HepG2 (cell line): ENCODE results near the gene FGF21. TPM values are rescaled to one million over a fixed set of nuclear protein-coding genes. Genes with fewer than 3 reads are reported as not detected.

Experiments
- ARID2 ChIP-seq: sonication (generic); formaldehyde crosslinking; IDR thresholded peaks from 2 replicates; pipeline ENCODE4 v1.8.1; 2022; ENCODE audit warnings: mild to moderate bottlenecking, missing genetic modification reagents, borderline replicate concordance
- CBFB ChIP-seq: sonication (generic); formaldehyde crosslinking; IDR thresholded peaks from 2 replicates; pipeline ENCODE4 v1.4.0; 2020; ENCODE audit warnings: missing genetic modification reagents
- CCDC6 ChIP-seq: sonication (generic); formaldehyde crosslinking; IDR thresholded peaks from 2 replicates; pipeline ENCODE4 v1.8.1; 2022; ENCODE audit warnings: mild to moderate bottlenecking, missing genetic modification reagents, moderate library complexity
- CENPT ChIP-seq: sonication (generic); formaldehyde crosslinking; IDR thresholded peaks from 2 replicates; pipeline ENCODE4 v1.8.0; 2022; ENCODE audit warnings: low read depth, mild to moderate bottlenecking, moderate library complexity, missing genetic modification reagents
- GPN1 ChIP-seq: sonication (generic); formaldehyde crosslinking; IDR thresholded peaks from 2 replicates; pipeline ENCODE4 v1.5.1; 2020; ENCODE audit warnings: missing genetic modification reagents, borderline replicate concordance
- IRF9 ChIP-seq: sonication (generic); formaldehyde crosslinking; IDR thresholded peaks from 2 replicates; pipeline ENCODE4 v1.8.0; 2022; ENCODE audit warnings: missing genetic modification reagents, mild to moderate bottlenecking, borderline replicate concordance
- MAZ ChIP-seq, 2 experiments: sonication (generic) in 1 of 2; formaldehyde crosslinking in 1 of 2; IDR thresholded peaks; 2 replicates each; pipeline versions ENCODE4 v1.5.0 to v1.6.1; 2012 to 2020; ENCODE audit warnings: low read depth in 2 of 2, mild to moderate bottlenecking in 2 of 2, borderline replicate concordance in 1 of 2, improper control_type of control experiment in 1 of 2, low read length in 1 of 2, missing genetic modification reagents in 1 of 2, moderate library complexity in 1 of 2
- MED8 ChIP-seq: sonication (generic); formaldehyde crosslinking; IDR thresholded peaks from 2 replicates; pipeline ENCODE4 v1.8.1; 2023; ENCODE audit warnings: mild to moderate bottlenecking, missing genetic modification reagents; ENCODE audit not compliant: insufficient replicate concordance
- NPAS2 ChIP-seq: sonication (generic); formaldehyde crosslinking; IDR thresholded peaks from 2 replicates; pipeline ENCODE4 v1.8.0; 2022; ENCODE audit warnings: mild to moderate bottlenecking, missing genetic modification reagents, borderline replicate concordance
- PBX3 ChIP-seq: sonication (generic); formaldehyde crosslinking; IDR thresholded peaks from 2 replicates; pipeline ENCODE4 v1.8.1; 2023; ENCODE audit warnings: missing genetic modification reagents, inconsistent platforms, borderline replicate concordance
- PCBP1 ChIP-seq: fragments of 200-400 bp; formaldehyde crosslinking; IDR thresholded peaks from 2 replicates; pipeline ENCODE4 v1.6.1; 2017; ENCODE audit warnings: mild to moderate bottlenecking, low read depth, low read length, borderline replicate concordance
- PHB2 ChIP-seq: fragments of 450-650 bp; IDR thresholded peaks from 2 replicates; pipeline ENCODE4 v1.6.1; 2018; ENCODE audit not compliant: partially characterized antibody
- SAP130 ChIP-seq: IDR thresholded peaks from 2 replicates; pipeline ENCODE4 v1.6.1; 2016; ENCODE audit warnings: low read depth
- SRSF1 ChIP-seq: fragments of 200-400 bp; formaldehyde crosslinking; optimal IDR thresholded peaks from 2 replicates; pipeline ENCODE3; 2017; ENCODE audit warnings: mild to moderate bottlenecking, low read depth, low read length, moderate library complexity
- STAT6 ChIP-seq: sonication (generic); formaldehyde crosslinking; IDR thresholded peaks from 2 replicates; pipeline ENCODE4 v1.4.0; 2020; ENCODE audit warnings: missing genetic modification reagents, mild to moderate bottlenecking, borderline replicate concordance
- TEF ChIP-seq: sonication (generic); formaldehyde crosslinking; IDR thresholded peaks from 2 replicates; pipeline ENCODE4 v1.5.0; 2020; ENCODE audit warnings: missing genetic modification reagents
- ZC3H4 ChIP-seq: sonication (generic); formaldehyde crosslinking; IDR thresholded peaks from 2 replicates; pipeline ENCODE4 v1.4.0; 2020; ENCODE audit warnings: missing genetic modification reagents, borderline replicate concordance
- ZNF143 ChIP-seq: sonication (generic); formaldehyde crosslinking; IDR thresholded peaks from 2 replicates; pipeline ENCODE4 v1.4.0; 2020; ENCODE audit warnings: missing genetic modification reagents
- ZNF224 ChIP-seq: sonication (generic); formaldehyde crosslinking; IDR thresholded peaks from 2 replicates; pipeline ENCODE4 v1.5.0; 2020; ENCODE audit warnings: mild to moderate bottlenecking, missing genetic modification reagents
- ZNF253 ChIP-seq: sonication (generic); formaldehyde crosslinking; IDR thresholded peaks from 2 replicates; pipeline ENCODE4 v1.8.0; 2022; ENCODE audit warnings: mild to moderate bottlenecking, missing genetic modification reagents, borderline replicate concordance
- ZNF484 ChIP-seq: sonication (generic); formaldehyde crosslinking; IDR thresholded peaks from 2 replicates; pipeline ENCODE4 v1.5.1; 2020; ENCODE audit warnings: mild to moderate bottlenecking, low read depth, missing genetic modification reagents, borderline replicate concordance
- ZNF547 ChIP-seq: sonication (generic); formaldehyde crosslinking; IDR thresholded peaks from 2 replicates; pipeline ENCODE4 v1.5.1; 2020; ENCODE audit warnings: mild to moderate bottlenecking, missing genetic modification reagents
- ZNF660 ChIP-seq: sonication (generic); formaldehyde crosslinking; IDR thresholded peaks from 2 replicates; pipeline ENCODE4 v1.5.1; 2020; ENCODE audit warnings: mild to moderate bottlenecking, low read depth, missing genetic modification reagents, borderline replicate concordance
- ZNF747 ChIP-seq: sonication (generic); formaldehyde crosslinking; IDR thresholded peaks from 2 replicates; pipeline ENCODE4 v1.8.1; 2023; ENCODE audit warnings: missing genetic modification reagents, mild to moderate bottlenecking, borderline replicate concordance
- polyA plus RNA-seq, 8 experiments: library from polyadenylated mRNA; depleted of rRNA in 3 of 8; stranded (reverse) in 7 of 8; unstranded in 1 of 8; fragments of >200 nt; fragmentation: Illumina TruSeq in 4 of 8; extraction: Trizol in 4 of 8; gene quantifications; 2 replicates each; pipeline versions ENCODE4 v1.2.1 to v1.2.3, GENCODE V29; 2011 to 2016; ENCODE audit warnings: low read depth in 4 of 8, missing spikeins in 1 of 8, mixed read lengths in 1 of 8; ENCODE audit not compliant: insufficient read depth in 1 of 8
- total RNA-seq, 5 experiments: library from RNA; depleted of rRNA; stranded (reverse); fragments of >200 nt; fragmentation: Illumina TruSeq; extraction: Trizol; gene quantifications; 2 replicates each; pipeline ENCODE4 v1.2.3, GENCODE V29; 2016; ENCODE audit warnings: low read depth in 1 of 5
- TF ChIP-seq, protein P1 (sequence below): sonication (generic); formaldehyde crosslinking; IDR thresholded peaks from 2 replicates; pipeline ENCODE4 v1.5.0; 2020; ENCODE audit warnings: missing genetic modification reagents

FGF21 gene
- total and polyA plus RNA-seq, 2 of the 13 experiments (the other 11 are each of a cell fraction or from before 2014, with no cell fraction given), result 0.17 TPM; not detected in 1

DNA sequence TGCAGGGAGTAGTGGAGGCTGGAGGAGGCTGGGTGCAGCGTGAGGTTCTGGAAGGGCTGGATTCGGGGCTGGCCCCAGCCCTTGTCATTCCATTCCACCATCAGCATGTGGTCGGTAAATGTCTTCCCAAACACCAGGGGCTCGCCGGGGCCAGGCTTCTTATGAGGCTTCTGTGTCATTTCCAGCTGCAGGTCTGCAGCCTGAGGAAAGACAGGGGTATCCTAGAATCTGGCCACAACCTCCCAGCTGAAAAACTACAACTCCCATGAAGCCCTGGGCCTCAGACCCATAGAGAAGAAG is 51.1 kb downstream of the FGF21 start (continued):
- TF ChIP-seq ZNF484 (CRISPR knock-in tag), result no peak
- no peak for TF ChIP-seq CBFB (CRISPR knock-in tag)
- no peak for TF ChIP-seq ZNF224 (CRISPR knock-in tag)
- no peak for TF ChIP-seq MED8 (CRISPR knock-in tag)
- TF ChIP-seq PHB2, result no peak
- 0 out of 2 replicates have a peak, but pooled peaks have one; percentile 2 for TF ChIP-seq STAT6 (CRISPR knock-in tag)
- no peak for TF ChIP-seq CCDC6
- no peak for TF ChIP-seq NPAS2 (CRISPR knock-in tag)
- TF ChIP-seq ZNF143 (CRISPR knock-in tag), result peak; percentile 99; the same call in 1 of the 2 replicates
- TF ChIP-seq ZC3H4 (CRISPR knock-in tag), result no peak
- no peak for TF ChIP-seq ZNF660 (CRISPR knock-in tag)
- TF ChIP-seq ZNF747, result 0 out of 2 replicates have a peak, but pooled peaks have one; percentile 10
- TF ChIP-seq GPN1 (CRISPR knock-in tag), result no peak
- TF ChIP-seq SAP130 (CRISPR knock-in tag), result no peak
- no peak for TF ChIP-seq CENPT (CRISPR knock-in tag)
- TF ChIP-seq IRF9 (CRISPR knock-in tag), result no peak
- TF ChIP-seq ARID2 (CRISPR knock-in tag), result no peak
- TF ChIP-seq, protein P1, sequence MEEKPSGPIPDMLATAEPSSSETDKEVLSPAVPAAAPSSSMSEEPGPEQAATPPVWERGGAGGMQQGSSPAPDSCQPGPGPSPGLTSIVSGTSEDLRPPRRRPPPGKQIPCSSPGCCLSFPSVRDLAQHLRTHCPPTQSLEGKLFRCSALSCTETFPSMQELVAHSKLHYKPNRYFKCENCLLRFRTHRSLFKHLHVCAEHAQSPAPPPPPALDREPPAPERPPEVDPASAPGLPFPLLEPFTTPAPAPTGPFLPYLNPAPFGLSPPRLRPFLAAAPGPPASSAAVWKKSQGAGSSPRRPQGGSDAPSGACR (CRISPR knock-in tag), result no peak
- 0 out of 2 replicates have a peak, but pooled peaks have one; percentile 6 for TF ChIP-seq MAZ (IDR thresholded peaks at IDR 0.05; ENCODE audit: borderline replicate concordance, low read depth, low read length)
- TF ChIP-seq MAZ (CRISPR knock-in tag; IDR thresholded peaks at IDR 0.05; ENCODE audit: low read depth), result no peak
- TF ChIP-seq ZNF253, result no peak
- TF ChIP-seq TEF (CRISPR knock-in tag), result no peak
- no peak for TF ChIP-seq PBX3
- no peak for TF ChIP-seq SRSF1
- TF ChIP-seq PCBP1, result no peak
- TF ChIP-seq ZNF547, result no peak
